K562 (cell line): Measurements from ENCODE around the gene LRP1B. TPM values are rescaled to one million over a fixed set of nuclear protein-coding genes. Genes with fewer than 3 reads are reported as not detected.

Experiments used
- ATAC-seq: fragments of 200-7000 bp; cut with Tn5 transposase; 3 replicates; pipeline ENCODE4 v1.9.1; 2020; ENCODE audit warnings: moderate library complexity
- BruUV-seq: library from RNA; stranded (reverse); fragments of 400-500 nt; replicated peaks from 2 replicates; lab custom pipeline; 2021; lab: Mats Ljungman, UMichigan
- CTCF ChIA-PET: fragments of 300-600 bp; formaldehyde crosslinking; extraction: SDS; loops from one replicate; lab custom pipeline; 2021; ENCODE audit warnings: low intra/inter-chr PET ratio; lab: Yijun Ruan, JAX
- POLR2A ChIA-PET: fragments of 300-600, 350-650 bp; sonication (Branson Sonifier 250); formaldehyde crosslinking; extraction: SDS; loops from one replicate; lab custom pipeline; 2021; ENCODE audit warnings: antibody characterized with exemption, inconsistent platforms; lab: Yijun Ruan, JAX
- DNase-seq, 4 experiments: peaks; one replicate each; pipeline versions ENCODE4 v3.0.0 to v3.0.0-alpha.2; 2011 to 2018; ENCODE audit warnings: low spot score in 3 of 4, mixed read lengths in 3 of 4; ENCODE audit errors: extremely low read depth in 1 of 4
- FAIRE-seq: peaks from 2 replicates; lab custom pipeline; 2011; peaks lifted over from hg19 to GRCh38; lab: Jason Lieb, UNC
- H2AFZ ChIP-seq: 2 replicates; pipeline ENCODE4 v1.6.0; 2011; ENCODE audit warnings: low read depth, low read length, control low read depth, inconsistent platforms
- H3K27ac ChIP-seq: fragments of 200-600 bp; 3 replicates; pipeline ENCODE4 v1.8.0; 2011; ENCODE audit warnings: low read depth, mild to moderate bottlenecking, control low read depth, inconsistent platforms, low read length, moderate library complexity, mixed read lengths; ENCODE audit errors: extremely low read depth
- H3K27me3 ChIP-seq, 2 experiments: fragments of 300-600 bp in 1 of 2; 2 replicates in 1 of 2; 3 replicates in 1 of 2; pipeline versions ENCODE4 v1.6.0 to v1.8.0; 2011; ENCODE audit warnings: inconsistent platforms in 2 of 2, low read length in 2 of 2, mild to moderate bottlenecking in 1 of 2, mixed read lengths in 1 of 2, moderate library complexity in 1 of 2; ENCODE audit not compliant: control insufficient read depth in 2 of 2, insufficient read depth in 2 of 2
- H3K36me3 ChIP-seq: fragments of 300-600 bp; 3 replicates; pipeline ENCODE4 v1.8.0; 2011; ENCODE audit warnings: mild to moderate bottlenecking, low read length, inconsistent platforms; ENCODE audit not compliant: control insufficient read depth, insufficient read depth
- H3K4me1 ChIP-seq, 2 experiments: fragments of 200-600 bp in 1 of 2; replicated peaks in 1 of 2; 2 replicates in 1 of 2; 3 replicates in 1 of 2; pipeline versions ENCODE4 v1.5.1 to v1.8.0; 2011; ENCODE audit warnings: inconsistent platforms in 2 of 2, low read length in 2 of 2, mild to moderate bottlenecking in 1 of 2, mixed read lengths in 1 of 2, moderate library complexity in 1 of 2; ENCODE audit not compliant: control insufficient read depth in 2 of 2, insufficient read depth in 2 of 2
- H3K4me2 ChIP-seq: 2 replicates; pipeline ENCODE4 v1.6.1; 2011; ENCODE audit warnings: low read length, control low read depth, inconsistent platforms, mixed read lengths; ENCODE audit not compliant: insufficient read depth
- H3K4me3 ChIP-seq: fragments of 200-600 bp; sonication (generic), shearing (Covaris generic); 2 replicates; pipeline ENCODE4 v1.5.1; 2016; ENCODE audit warnings: control low read depth, inconsistent platforms
- H3K79me2 ChIP-seq: fragments of 200-600 bp; 3 replicates; pipeline ENCODE4 v1.8.0; 2011; ENCODE audit warnings: low read length, inconsistent platforms; ENCODE audit not compliant: control insufficient read depth, insufficient read depth
- H3K9ac ChIP-seq, 2 experiments: 2 replicates each; pipeline versions ENCODE4 v1.6.0 to v1.6.1; 2011; ENCODE audit warnings: low read depth in 2 of 2, low read length in 2 of 2, control low read depth in 1 of 2, inconsistent platforms in 1 of 2, mild to moderate bottlenecking in 1 of 2, mixed read lengths in 1 of 2; ENCODE audit not compliant: insufficient read depth in 1 of 2
- H3K9me1 ChIP-seq: one replicate; pipeline ENCODE4 v1.6.0; 2011; ENCODE audit warnings: inconsistent platforms, mild to moderate bottlenecking, low read length, moderate library complexity; ENCODE audit not compliant: control insufficient read depth, insufficient read depth
- H3K9me3 ChIP-seq: replicated peaks from 2 replicates; pipeline ENCODE4 v1.5.1; 2011; ENCODE audit warnings: low read depth, low read length, inconsistent platforms; ENCODE audit not compliant: control insufficient read depth, insufficient read depth
- H4K20me1 ChIP-seq: replicated peaks from 2 replicates; pipeline ENCODE4 v1.6.1; 2011; ENCODE audit warnings: low read length, inconsistent platforms, mixed read lengths; ENCODE audit not compliant: control insufficient read depth, insufficient read depth
- COPS2 ChIP-seq: fragments of 450-650 bp; conservative IDR thresholded peaks from 2 replicates; pipeline ENCODE4 v1.6.1; 2016; ENCODE audit warnings: mild to moderate bottlenecking, moderate library complexity
- DDX20 ChIP-seq: fragments of 450-650 bp; IDR thresholded peaks from 2 replicates; pipeline ENCODE4 v1.6.1; 2016; ENCODE audit warnings: missing genetic modification characterization, low read depth, mild to moderate bottlenecking, missing compliant biosample characterization, moderate library complexity
- ERF ChIP-seq: fragments of 450-650 bp; formaldehyde crosslinking; IDR thresholded peaks from 2 replicates; pipeline ENCODE4 v1.4.0; 2020; ENCODE audit warnings: mild to moderate bottlenecking, mixed read lengths
- HDAC3 ChIP-seq: fragments of 450-650 bp; IDR thresholded peaks from 2 replicates; pipeline ENCODE4 v1.6.1; 2018; ENCODE audit warnings: borderline replicate concordance, mild to moderate bottlenecking, moderate library complexity; ENCODE audit not compliant: partially characterized antibody
- HNRNPLL ChIP-seq: fragments of 200-400 bp; formaldehyde crosslinking; IDR thresholded peaks from 2 replicates; pipeline ENCODE4 v1.6.1; 2017; ENCODE audit warnings: low read length, low read depth, mild to moderate bottlenecking; ENCODE audit not compliant: poor library complexity, severe bottlenecking
- MAFG ChIP-seq: fragments of 450-650 bp; conservative IDR thresholded peaks from 2 replicates; pipeline ENCODE4 v1.6.1; 2016; ENCODE audit warnings: missing genetic modification characterization, missing compliant biosample characterization
- NCOA1 ChIP-seq: fragments of 450-650 bp; IDR thresholded peaks from 2 replicates; pipeline ENCODE4 v1.6.1; 2016; ENCODE audit warnings: low read depth
- NCOR1 ChIP-seq: fragments of 450-650 bp; IDR thresholded peaks from 2 replicates; pipeline ENCODE4 v1.6.1; 2016; ENCODE audit warnings: mild to moderate bottlenecking, moderate library complexity
- PHB2 ChIP-seq: fragments of 450-650 bp; IDR thresholded peaks from 2 replicates; pipeline ENCODE4 v1.6.1; 2017; ENCODE audit warnings: low read depth
- RUNX1 ChIP-seq: sonication (generic); IDR thresholded peaks from 2 replicates; pipeline ENCODE4 v1.6.1; 2016; ENCODE audit warnings: antibody characterized with exemption, low read depth
- SAP30 ChIP-seq: fragments of 200-600 bp; sonication (generic); IDR thresholded peaks from 2 replicates; pipeline ENCODE4 v1.6.1; 2012; ENCODE audit warnings: borderline replicate concordance, low read depth, mild to moderate bottlenecking, moderate library complexity, low read length, control low read depth, inconsistent platforms; ENCODE audit not compliant: insufficient read depth, poor library complexity, severe bottlenecking
- TBP ChIP-seq: optimal IDR thresholded peaks from 2 replicates; pipeline ENCODE3; 2011; ENCODE audit warnings: low read depth, low read length, improper control_type of control experiment
- TEAD4 ChIP-seq, 2 experiments: sonication (generic) in 1 of 2; formaldehyde crosslinking in 1 of 2; IDR thresholded peaks; 2 replicates each; pipeline versions ENCODE4 v1.6.1 to v1.8.0; 2012 to 2022; ENCODE audit warnings: borderline replicate concordance in 1 of 2, inconsistent platforms in 1 of 2, low read length in 1 of 2, mild to moderate bottlenecking in 1 of 2, missing genetic modification reagents in 1 of 2
- ZNF146 ChIP-seq: IDR thresholded peaks from one replicate; pipeline ENCODE4 v1.6.1; 2018; ENCODE audit warnings: missing compliant biosample characterization; ENCODE audit not compliant: unreplicated experiment
- WGBS: fragments of 100-300 bp; shearing (Covaris generic); methylation state at CpG from one replicate; pipeline ENCODE4 v1.1.6; 2016; ENCODE audit warnings: low coverage, mixed read lengths; ENCODE audit not compliant: insufficient coverage; ENCODE audit errors: missing lambda C conversion rate; 5-methylcytosine and 5-hydroxymethylcytosine counted together
- in situ Hi-C: fragments of 300-500 bp; cut with MboI; formaldehyde crosslinking; loops from 4 replicates; pipeline ENCODE4 v1.15.0; 2018; ENCODE audit warnings: inconsistent platforms, mixed read lengths
- intact Hi-C: fragments of 100-400 bp; cut with micrococcal nuclease; formaldehyde crosslinking; loops from 2 replicates; pipeline ENCODE4 v1.14.2; 2022
- polyA plus RNA-seq, 8 experiments: library from polyadenylated mRNA; depleted of rRNA in 4 of 8; stranded (reverse) in 5 of 8; unstranded in 3 of 8; fragments of >200 nt; fragmentation: Nextera tagmentation in 2 of 8; fragmentation: Illumina TruSeq in 1 of 8; extraction: Ambion mirVana in 2 of 8; extraction: Trizol in 1 of 8; gene quantifications; 2 replicates each; pipeline versions ENCODE4 v1.2.1 to v1.2.3, GENCODE V29; 2011 to 2014; ENCODE audit warnings: inconsistent platforms in 1 of 8, missing spikeins in 1 of 8
- total RNA-seq, 7 experiments: library from RNA; depleted of rRNA in 6 of 7; stranded (reverse); fragments of >200 nt in 6 of 7; fragmentation: Illumina TruSeq in 2 of 7; extraction: Trizol in 2 of 7; gene quantifications; 2 replicates each; pipeline versions ENCODE4 v1.2.1 to v1.2.3, GENCODE V29; 2011 to 2021; ENCODE audit warnings: low replicate concordance in 1 of 7
- TF ChIP-seq, protein P1 (sequence below), 3 experiments: IDR thresholded peaks in 2 of 3; conservative IDR thresholded peaks in 1 of 3; 2 replicates each; pipeline ENCODE4 v1.5.1; 2011 to 2012; ENCODE audit warnings: low read length in 3 of 3, mild to moderate bottlenecking in 3 of 3, control low read depth in 2 of 3, improper control_type of control experiment in 1 of 3, inconsistent platforms in 1 of 3, low read depth in 1 of 3, mixed read lengths in 1 of 3, moderate library complexity in 1 of 3; ENCODE audit not compliant: insufficient read depth in 2 of 3

The LRP1B gene
- total and polyA plus RNA-seq, 9 of the 15 experiments (the other 6 are each of a cell fraction or from before 2014, with no cell fraction given) = not detected

DNA sequence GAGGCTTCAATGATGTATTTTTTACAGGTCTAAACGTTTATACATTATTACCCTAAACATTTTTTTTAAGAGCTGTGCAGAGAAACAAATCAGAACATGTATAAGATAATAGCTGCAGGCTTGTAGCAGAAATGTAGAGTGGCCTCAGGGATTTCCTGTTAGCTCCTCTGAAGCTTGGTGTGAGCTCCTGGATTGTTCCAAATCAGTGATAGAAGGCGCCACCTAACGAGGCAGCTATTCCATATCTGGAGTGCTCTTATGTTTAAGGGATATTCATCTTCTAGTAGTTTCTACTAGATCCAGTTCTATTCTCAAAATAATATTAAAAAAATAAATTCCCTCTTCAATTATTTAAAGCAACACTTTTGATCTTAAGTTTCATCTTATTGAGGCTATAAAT, 93.1 kb downstream of the LRP1B start:
- FAIRE-seq (no peak), ATAC-seq (no peak), DNase-seq (no peak)
- Histone ChIP-seq H2AFZ (no peak overlapping the region), H4K20me1 (no peaks in the 10 kb centered on the region), H3K9me1 (no peaks in the 10 kb centered on the region), H3K79me2 (no peaks in the 10 kb centered on the region), H3K36me3 (no peaks in the 10 kb centered on the region), H3K4me1 (no peaks in the 10 kb centered on the region), H3K4me3 (no peak overlapping the region), H3K9me3 (no peaks in the 10 kb centered on the region), H3K27ac (no peak overlapping the region), H3K9ac (no peak overlapping the region), H3K27me3 (no peaks in the 10 kb centered on the region), H3K4me2 (no peak overlapping the region)
- in situ Hi-C loops = no loop called here
- 0% methylated on average over 3 of the region's 3 CpGs for WGBS
- ChIA-PET POLR2A (no interaction called here), CTCF (no interaction called here)
- intact Hi-C loops = no loop called here
- BruUV-seq = no TSS peak
- no peak for TF ChIP-seq DDX20 (tag)
- TF ChIP-seq SAP30 = no peak
- no peak for TF ChIP-seq TBP
- no peak for TF ChIP-seq ZNF146 (CRISPR knock-in tag)
- TF ChIP-seq NCOR1 = no peak
- no peak for TF ChIP-seq ERF (CRISPR knock-in tag)
- TF ChIP-seq TEAD4 (IDR thresholded peaks at IDR 0.05; ENCODE audit: low read length) = no peak
- no peak for TF ChIP-seq TEAD4 (CRISPR knock-in tag; IDR thresholded peaks at IDR 0.05; ENCODE audit: borderline replicate concordance)
- no peak for TF ChIP-seq HNRNPLL
- no peak for TF ChIP-seq RUNX1
- no peak for TF ChIP-seq COPS2
- no peak for TF ChIP-seq HDAC3
- TF ChIP-seq MAFG (tag) = no peak
- no peak for TF ChIP-seq NCOA1
- TF ChIP-seq, protein P1, sequence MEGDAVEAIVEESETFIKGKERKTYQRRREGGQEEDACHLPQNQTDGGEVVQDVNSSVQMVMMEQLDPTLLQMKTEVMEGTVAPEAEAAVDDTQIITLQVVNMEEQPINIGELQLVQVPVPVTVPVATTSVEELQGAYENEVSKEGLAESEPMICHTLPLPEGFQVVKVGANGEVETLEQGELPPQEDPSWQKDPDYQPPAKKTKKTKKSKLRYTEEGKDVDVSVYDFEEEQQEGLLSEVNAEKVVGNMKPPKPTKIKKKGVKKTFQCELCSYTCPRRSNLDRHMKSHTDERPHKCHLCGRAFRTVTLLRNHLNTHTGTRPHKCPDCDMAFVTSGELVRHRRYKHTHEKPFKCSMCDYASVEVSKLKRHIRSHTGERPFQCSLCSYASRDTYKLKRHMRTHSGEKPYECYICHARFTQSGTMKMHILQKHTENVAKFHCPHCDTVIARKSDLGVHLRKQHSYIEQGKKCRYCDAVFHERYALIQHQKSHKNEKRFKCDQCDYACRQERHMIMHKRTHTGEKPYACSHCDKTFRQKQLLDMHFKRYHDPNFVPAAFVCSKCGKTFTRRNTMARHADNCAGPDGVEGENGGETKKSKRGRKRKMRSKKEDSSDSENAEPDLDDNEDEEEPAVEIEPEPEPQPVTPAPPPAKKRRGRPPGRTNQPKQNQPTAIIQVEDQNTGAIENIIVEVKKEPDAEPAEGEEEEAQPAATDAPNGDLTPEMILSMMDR (IDR thresholded peaks at IDR 0.05 in 2 of 3, conservative IDR thresholded peaks at IDR 0.05 in 1 of 3; ENCODE audit: insufficient read depth in 2 of 3, low read depth in 1 of 3, low read length in 3 of 3) = no peak
- TF ChIP-seq PHB2 = no peak
